ENCODE data around the gene JAZF1. TPM values are rescaled to one million over a fixed set of nuclear protein-coding genes. Genes with fewer than 3 reads are reported as not detected.

JAZF1 gene
- total and polyA plus RNA-seq, 9 of the 15 experiments (the other 6 are each of a cell fraction or from before 2014, with no cell fraction given) = 0.04 to 0.64 (median 0.11) TPM; not detected in 3

DNA sequence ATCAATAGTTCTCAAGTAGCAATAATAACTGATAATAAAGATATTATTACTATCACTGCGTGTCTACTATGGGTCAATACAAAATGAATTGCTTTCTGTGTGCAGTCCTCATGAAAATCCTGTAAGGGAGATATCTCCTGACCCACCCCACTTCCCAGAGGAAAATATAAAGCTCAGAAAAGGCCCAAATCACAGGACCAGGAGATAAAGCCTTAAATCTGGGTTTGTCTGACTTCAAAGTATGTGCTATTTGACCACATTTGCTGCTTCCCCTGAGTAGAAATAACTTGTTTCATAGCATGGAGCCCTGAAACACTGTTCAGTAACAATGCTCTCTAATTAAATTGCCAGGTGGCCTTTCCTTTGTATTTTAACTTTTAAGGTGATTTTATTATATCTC is 174.1 kb downstream of the JAZF1 start (continued):
- no peak for TF ChIP-seq ZNF165 (CRISPR knock-in tag; IDR thresholded peaks at IDR 0.05; ENCODE audit: borderline replicate concordance)
- TF ChIP-seq ZNF311 (CRISPR knock-in tag; IDR thresholded peaks at IDR 0.05) = no peak
- TF ChIP-seq MLX (CRISPR knock-in tag; conservative IDR thresholded peaks at IDR 0.05) = no peak
- TF ChIP-seq, protein P1, sequence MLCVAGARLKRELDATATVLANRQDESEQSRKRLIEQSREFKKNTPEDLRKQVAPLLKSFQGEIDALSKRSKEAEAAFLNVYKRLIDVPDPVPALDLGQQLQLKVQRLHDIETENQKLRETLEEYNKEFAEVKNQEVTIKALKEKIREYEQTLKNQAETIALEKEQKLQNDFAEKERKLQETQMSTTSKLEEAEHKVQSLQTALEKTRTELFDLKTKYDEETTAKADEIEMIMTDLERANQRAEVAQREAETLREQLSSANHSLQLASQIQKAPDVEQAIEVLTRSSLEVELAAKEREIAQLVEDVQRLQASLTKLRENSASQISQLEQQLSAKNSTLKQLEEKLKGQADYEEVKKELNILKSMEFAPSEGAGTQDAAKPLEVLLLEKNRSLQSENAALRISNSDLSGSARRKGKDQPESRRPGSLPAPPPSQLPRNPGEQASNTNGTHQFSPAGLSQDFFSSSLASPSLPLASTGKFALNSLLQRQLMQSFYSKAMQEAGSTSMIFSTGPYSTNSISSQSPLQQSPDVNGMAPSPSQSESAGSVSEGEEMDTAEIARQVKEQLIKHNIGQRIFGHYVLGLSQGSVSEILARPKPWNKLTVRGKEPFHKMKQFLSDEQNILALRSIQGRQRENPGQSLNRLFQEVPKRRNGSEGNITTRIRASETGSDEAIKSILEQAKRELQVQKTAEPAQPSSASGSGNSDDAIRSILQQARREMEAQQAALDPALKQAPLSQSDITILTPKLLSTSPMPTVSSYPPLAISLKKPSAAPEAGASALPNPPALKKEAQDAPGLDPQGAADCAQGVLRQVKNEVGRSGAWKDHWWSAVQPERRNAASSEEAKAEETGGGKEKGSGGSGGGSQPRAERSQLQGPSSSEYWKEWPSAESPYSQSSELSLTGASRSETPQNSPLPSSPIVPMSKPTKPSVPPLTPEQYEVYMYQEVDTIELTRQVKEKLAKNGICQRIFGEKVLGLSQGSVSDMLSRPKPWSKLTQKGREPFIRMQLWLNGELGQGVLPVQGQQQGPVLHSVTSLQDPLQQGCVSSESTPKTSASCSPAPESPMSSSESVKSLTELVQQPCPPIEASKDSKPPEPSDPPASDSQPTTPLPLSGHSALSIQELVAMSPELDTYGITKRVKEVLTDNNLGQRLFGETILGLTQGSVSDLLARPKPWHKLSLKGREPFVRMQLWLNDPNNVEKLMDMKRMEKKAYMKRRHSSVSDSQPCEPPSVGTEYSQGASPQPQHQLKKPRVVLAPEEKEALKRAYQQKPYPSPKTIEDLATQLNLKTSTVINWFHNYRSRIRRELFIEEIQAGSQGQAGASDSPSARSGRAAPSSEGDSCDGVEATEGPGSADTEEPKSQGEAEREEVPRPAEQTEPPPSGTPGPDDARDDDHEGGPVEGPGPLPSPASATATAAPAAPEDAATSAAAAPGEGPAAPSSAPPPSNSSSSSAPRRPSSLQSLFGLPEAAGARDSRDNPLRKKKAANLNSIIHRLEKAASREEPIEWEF (CRISPR knock-in tag; IDR thresholded peaks at IDR 0.05) = no peak
- TF ChIP-seq ZBTB12 (CRISPR knock-in tag; IDR thresholded peaks at IDR 0.05) = no peak
- no peak for TF ChIP-seq SMAD3 (CRISPR knock-in tag; conservative IDR thresholded peaks at IDR 0.05)

All from K562 (cell line).